Measurements from ENCODE around the gene IFFO2.
A peak's percentile ranks its signal among the peaks of the same experiment; 100 is the strongest.

IFFO2 gene

GRCh38 chr1:18948048-18948912 lies 8.2 kb downstream of the IFFO2 start:
- Mint-ChIP-seq H3K4me3 (peak overlapping the region in 2 of 3 experiments; percentile 73), H3K9me3 (no peaks in the 10 kb centered on the region), H3K4me1 (peaks cover 87% of the 10 kb centered on the region), H3K36me3 (ENCODE audit: low read depth) (no peaks in the 10 kb centered on the region), H3K27ac (peak overlapping the region; percentile 98 to 99 (median 98)), H3K27me3 (ENCODE audit: low read depth) (peaks cover 15% of the 10 kb centered on the region)
- TF ChIP-seq CTCF (IDR thresholded peaks at IDR 0.05; ENCODE audit: unreplicated experiment in 3 of 3): no peak

GRCh38 chr1:18947570-18947969 lies 8.9 kb downstream of the IFFO2 start:
- no peaks in the 10 kb centered on the region for H3K9me3 Mint-ChIP-seq
- H3K27ac Mint-ChIP-seq: peak overlapping the region; percentile 91 to 99 (median 98)
- peaks cover 9% of the 10 kb centered on the region for H3K27me3 Mint-ChIP-seq (ENCODE audit: low read depth)
- peaks cover 81% of the 10 kb centered on the region for H3K4me1 Mint-ChIP-seq
- no peak for TF ChIP-seq CTCF (IDR thresholded peaks at IDR 0.05; ENCODE audit: unreplicated experiment in 3 of 3)
- no peaks in the 10 kb centered on the region for H3K36me3 Mint-ChIP-seq (ENCODE audit: low read depth)
- peak overlapping the region in 2 of 3 experiments; percentile 32 to 39 for H3K4me3 Mint-ChIP-seq

- Mint-ChIP-seq H3K36me3 (ENCODE audit: low read depth) (no peaks in the 10 kb centered on the region), H3K9me3 (no peaks in the 10 kb centered on the region), H3K27ac (peak overlapping the region; percentile 91 to 99 (median 98)), H3K4me1 (peaks cover 84% of the 10 kb centered on the region), H3K27me3 (ENCODE audit: low read depth) (peaks cover 8% of the 10 kb centered on the region), H3K4me3 (no peak overlapping the region)
- no peak for TF ChIP-seq CTCF (IDR thresholded peaks at IDR 0.05; ENCODE audit: unreplicated experiment in 3 of 3)
Measured at GRCh38 chr1:18946550-18947381, 9.7 kb downstream of the IFFO2 start.

GRCh38 chr1:18945401-18945849 lies 11.1 kb downstream of the IFFO2 start:
- H3K4me1 Mint-ChIP-seq: peaks cover 89% of the 10 kb centered on the region
- peak overlapping the region; percentile 40 to 69 (median 64) for H3K4me3 Mint-ChIP-seq
- H3K36me3 Mint-ChIP-seq (ENCODE audit: low read depth): no peaks in the 10 kb centered on the region
- peak overlapping the region; percentile 94 to 98 (median 94) for H3K27ac Mint-ChIP-seq
- no peak for TF ChIP-seq CTCF (IDR thresholded peaks at IDR 0.05; ENCODE audit: unreplicated experiment in 3 of 3)
- H3K27me3 Mint-ChIP-seq (ENCODE audit: low read depth): peaks cover 10% of the 10 kb centered on the region
- no peaks in the 10 kb centered on the region for H3K9me3 Mint-ChIP-seq

GRCh38 chr1:18944810-18945209 lies 11.7 kb downstream of the IFFO2 start:
- no peaks in the 10 kb centered on the region for H3K36me3 Mint-ChIP-seq (ENCODE audit: low read depth)
- no peak for TF ChIP-seq CTCF (IDR thresholded peaks at IDR 0.05; ENCODE audit: unreplicated experiment in 3 of 3)
- H3K27ac Mint-ChIP-seq: peak overlapping the region; percentile 94 to 98 (median 94)
- H3K27me3 Mint-ChIP-seq (ENCODE audit: low read depth): peaks cover 7% of the 10 kb centered on the region
- H3K4me1 Mint-ChIP-seq: peaks cover 89% of the 10 kb centered on the region
- H3K4me3 Mint-ChIP-seq: peak overlapping the region; percentile 7 to 64 (median 45)
- no peaks in the 10 kb centered on the region for H3K9me3 Mint-ChIP-seq
